ENCODE data around the gene INSIG1.

INSIG1 gene

DNA sequence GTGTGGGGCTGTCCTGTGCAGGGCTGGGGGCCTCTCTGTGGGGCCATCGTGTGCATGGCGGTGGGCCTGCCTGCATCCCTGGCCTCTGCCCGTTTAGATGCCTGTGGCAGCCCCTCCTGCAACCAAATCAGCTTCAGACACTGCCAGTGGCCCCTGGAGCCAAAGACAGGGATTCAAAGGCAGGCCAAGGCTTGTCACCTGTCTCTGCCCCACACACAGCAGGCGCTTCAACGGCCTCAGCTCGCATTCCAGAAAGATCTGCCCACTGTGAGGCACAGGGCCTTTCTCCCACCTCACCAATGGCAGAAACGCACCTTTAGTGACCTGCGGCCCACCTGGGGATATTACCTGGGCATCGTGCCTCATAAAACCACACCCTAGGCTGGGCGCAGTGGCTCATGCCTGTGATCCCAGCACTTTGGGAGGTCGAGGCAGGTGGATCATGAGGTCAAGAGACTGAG lies 46.0 kb downstream of the INSIG1 start:
- Histone ChIP-seq H3K4me1 (ENCODE audit: control insufficient read depth, insufficient read depth, low read length) (peaks cover 4% of the 10 kb centered on the region), H3K4me3 (ENCODE audit: low read length) (no peak overlapping the region), H3K36me3 (ENCODE audit: control insufficient read depth, insufficient read depth, low read length) (no peaks in the 10 kb centered on the region), H3K27me3 (ENCODE audit: control insufficient read depth, insufficient read depth, low read length) (no peaks in the 10 kb centered on the region), H3K9ac (ENCODE audit: low read length) (no peak overlapping the region), H3K27ac (ENCODE audit: low read depth, low read length) (no peak overlapping the region)

DNA sequence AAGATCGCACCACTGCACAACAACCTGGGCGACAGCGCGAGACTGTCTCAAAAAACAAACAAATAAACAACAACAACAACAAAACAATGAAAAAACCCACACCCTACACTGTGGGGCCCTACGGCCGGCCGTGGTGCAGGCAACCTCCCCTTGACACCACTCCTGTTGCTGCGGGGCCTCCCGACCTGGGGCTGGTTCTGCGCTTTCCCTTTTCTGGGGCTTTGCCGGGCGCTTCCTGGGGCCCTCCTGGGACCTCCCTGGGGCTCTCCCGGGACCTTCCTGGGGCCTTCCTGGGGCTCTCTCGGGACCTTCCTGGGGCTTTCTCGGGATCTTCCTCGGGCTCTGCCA lies 46.6 kb downstream of the INSIG1 start:
- no peaks in the 10 kb centered on the region for H3K36me3 ChIP-seq (ENCODE audit: control insufficient read depth, insufficient read depth, low read length)
- no peak overlapping the region for H3K27ac ChIP-seq (ENCODE audit: low read depth, low read length)
- H3K9ac ChIP-seq (ENCODE audit: low read length), result no peak overlapping the region
- peaks cover 4% of the 10 kb centered on the region for H3K4me1 ChIP-seq (ENCODE audit: control insufficient read depth, insufficient read depth, low read length)
- H3K4me3 ChIP-seq (ENCODE audit: low read length), result no peak overlapping the region
- peaks cover 1% of the 10 kb centered on the region for H3K27me3 ChIP-seq (ENCODE audit: control insufficient read depth, insufficient read depth, low read length)

DNA sequence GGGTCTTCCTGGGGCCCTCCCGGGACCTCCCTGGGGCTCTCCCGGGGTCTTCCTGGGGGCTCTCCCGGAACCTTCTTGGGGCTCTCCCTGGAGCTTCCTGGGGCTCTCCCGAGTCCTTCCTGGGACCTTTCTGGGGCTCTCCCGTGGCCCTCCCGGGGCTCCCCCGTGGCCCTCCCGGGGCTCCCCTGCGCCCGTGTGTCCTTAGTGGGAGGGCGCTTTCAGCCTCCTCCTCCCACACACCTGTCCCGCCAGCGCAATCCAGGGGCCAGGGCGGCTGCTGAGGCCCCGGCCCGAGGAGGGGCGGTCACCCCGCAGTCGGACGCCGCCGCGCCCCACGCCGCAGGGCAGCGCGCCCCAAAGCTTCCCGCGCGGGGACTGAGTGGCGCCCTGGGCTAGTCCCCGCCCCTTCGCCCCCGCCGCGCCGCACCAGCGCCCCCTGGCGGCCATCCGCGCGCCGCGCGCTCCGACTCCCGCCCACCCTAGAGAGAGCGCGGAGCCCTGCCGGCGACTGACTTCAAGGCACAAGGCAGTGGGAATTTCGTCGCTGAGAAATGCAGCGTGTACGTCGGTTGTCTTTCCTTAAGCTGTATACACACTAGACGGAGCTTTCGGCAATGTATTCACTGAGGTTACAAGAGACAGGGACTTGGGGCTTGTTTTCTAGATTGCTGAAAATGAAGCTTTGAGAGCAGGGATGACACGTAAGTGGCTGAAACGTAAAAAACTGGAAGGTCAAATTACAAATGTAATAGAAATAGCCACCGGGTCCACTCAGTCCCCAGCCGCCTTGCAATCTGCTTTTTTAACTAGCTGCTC lies 47.1 kb downstream of the INSIG1 start:
- Histone ChIP-seq H3K4me1 (ENCODE audit: control insufficient read depth, insufficient read depth, low read length) (peaks cover 4% of the 10 kb centered on the region), H3K9ac (ENCODE audit: low read length) (no peak overlapping the region), H3K4me3 (ENCODE audit: low read length) (peak overlapping the region; percentile 46), H3K27me3 (ENCODE audit: control insufficient read depth, insufficient read depth, low read length) (peaks cover 6% of the 10 kb centered on the region), H3K27ac (ENCODE audit: low read depth, low read length) (no peak overlapping the region), H3K36me3 (ENCODE audit: control insufficient read depth, insufficient read depth, low read length) (no peaks in the 10 kb centered on the region)

DNA sequence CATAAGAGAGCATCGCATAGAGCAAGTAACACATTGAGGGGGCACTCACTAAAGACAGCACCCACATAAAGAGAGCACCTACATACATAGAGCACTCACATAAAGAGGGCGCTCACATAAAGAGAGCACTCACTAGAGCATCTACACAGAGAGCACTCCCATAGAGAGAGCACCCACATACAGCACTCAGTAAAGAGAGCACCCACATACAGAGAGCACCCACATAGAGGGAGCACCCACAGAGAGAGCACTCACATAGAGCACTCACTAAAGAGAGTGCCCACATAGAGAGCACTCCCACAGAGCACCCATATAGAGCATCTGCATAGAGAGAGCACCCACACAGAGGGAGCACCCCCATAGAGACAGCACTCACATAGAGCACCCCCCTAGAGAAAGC lies 47.8 kb downstream of the INSIG1 start:
- H3K4me1 ChIP-seq (ENCODE audit: control insufficient read depth, insufficient read depth, low read length), result peaks cover 4% of the 10 kb centered on the region
- H3K27ac ChIP-seq (ENCODE audit: low read depth, low read length), result no peak overlapping the region
- no peaks in the 10 kb centered on the region for H3K36me3 ChIP-seq (ENCODE audit: control insufficient read depth, insufficient read depth, low read length)
- H3K9ac ChIP-seq (ENCODE audit: low read length), result no peak overlapping the region
- peaks cover 6% of the 10 kb centered on the region for H3K27me3 ChIP-seq (ENCODE audit: control insufficient read depth, insufficient read depth, low read length)
- no peak overlapping the region for H3K4me3 ChIP-seq (ENCODE audit: low read length)

DNA sequence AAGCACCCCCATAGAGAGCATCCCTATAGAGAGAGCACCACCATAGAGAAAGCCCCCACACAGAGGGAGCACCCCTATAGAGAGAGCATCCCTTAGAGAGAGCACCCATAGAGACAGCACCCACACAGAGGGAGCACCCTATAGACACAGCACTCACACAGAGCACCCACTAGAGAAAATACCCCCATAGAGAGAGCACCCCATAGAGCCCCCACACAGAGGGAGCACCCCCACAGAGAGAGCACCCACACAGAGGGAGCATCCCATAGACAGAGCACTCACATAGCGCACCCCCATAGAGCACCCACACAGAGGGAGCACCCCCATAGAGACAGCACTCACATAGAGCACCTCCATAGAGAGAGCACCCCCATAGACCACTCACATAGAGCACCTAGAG lies 48.6 kb downstream of the INSIG1 start:
- Histone ChIP-seq H3K9ac (ENCODE audit: low read length) (no peak overlapping the region), H3K27ac (ENCODE audit: low read depth, low read length) (no peak overlapping the region), H3K4me3 (ENCODE audit: low read length) (no peak overlapping the region), H3K4me1 (ENCODE audit: control insufficient read depth, insufficient read depth, low read length) (peaks cover 4% of the 10 kb centered on the region), H3K27me3 (ENCODE audit: control insufficient read depth, insufficient read depth, low read length) (peaks cover 6% of the 10 kb centered on the region), H3K36me3 (ENCODE audit: control insufficient read depth, insufficient read depth, low read length) (no peaks in the 10 kb centered on the region)

DNA sequence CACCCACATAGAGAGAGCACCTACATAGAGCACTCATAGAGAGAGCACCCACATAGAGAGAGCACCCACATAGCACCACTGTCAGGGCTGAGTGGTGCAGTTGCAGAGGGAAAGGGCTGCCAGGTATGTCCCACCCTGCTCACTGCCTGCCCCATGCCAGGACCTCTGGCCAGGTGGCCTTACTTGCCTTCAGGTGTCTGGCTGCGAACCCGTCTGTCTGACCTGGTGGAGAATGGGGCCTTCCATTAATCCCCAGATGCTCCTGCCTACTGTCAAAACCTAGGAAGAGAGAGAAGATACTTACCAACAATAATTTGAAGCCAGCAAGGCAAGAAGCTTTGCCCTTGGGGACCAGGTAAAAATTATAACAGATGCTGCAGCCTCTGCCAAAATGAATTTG lies 51.1 kb downstream of the INSIG1 start:
- Histone ChIP-seq H3K4me3 (ENCODE audit: low read length) (no peak overlapping the region), H3K9ac (ENCODE audit: low read length) (no peak overlapping the region), H3K27me3 (ENCODE audit: control insufficient read depth, insufficient read depth, low read length) (peaks cover 6% of the 10 kb centered on the region), H3K36me3 (ENCODE audit: control insufficient read depth, insufficient read depth, low read length) (no peaks in the 10 kb centered on the region), H3K27ac (ENCODE audit: low read depth, low read length) (no peak overlapping the region), H3K4me1 (ENCODE audit: control insufficient read depth, insufficient read depth, low read length) (peaks cover 4% of the 10 kb centered on the region)

DNA sequence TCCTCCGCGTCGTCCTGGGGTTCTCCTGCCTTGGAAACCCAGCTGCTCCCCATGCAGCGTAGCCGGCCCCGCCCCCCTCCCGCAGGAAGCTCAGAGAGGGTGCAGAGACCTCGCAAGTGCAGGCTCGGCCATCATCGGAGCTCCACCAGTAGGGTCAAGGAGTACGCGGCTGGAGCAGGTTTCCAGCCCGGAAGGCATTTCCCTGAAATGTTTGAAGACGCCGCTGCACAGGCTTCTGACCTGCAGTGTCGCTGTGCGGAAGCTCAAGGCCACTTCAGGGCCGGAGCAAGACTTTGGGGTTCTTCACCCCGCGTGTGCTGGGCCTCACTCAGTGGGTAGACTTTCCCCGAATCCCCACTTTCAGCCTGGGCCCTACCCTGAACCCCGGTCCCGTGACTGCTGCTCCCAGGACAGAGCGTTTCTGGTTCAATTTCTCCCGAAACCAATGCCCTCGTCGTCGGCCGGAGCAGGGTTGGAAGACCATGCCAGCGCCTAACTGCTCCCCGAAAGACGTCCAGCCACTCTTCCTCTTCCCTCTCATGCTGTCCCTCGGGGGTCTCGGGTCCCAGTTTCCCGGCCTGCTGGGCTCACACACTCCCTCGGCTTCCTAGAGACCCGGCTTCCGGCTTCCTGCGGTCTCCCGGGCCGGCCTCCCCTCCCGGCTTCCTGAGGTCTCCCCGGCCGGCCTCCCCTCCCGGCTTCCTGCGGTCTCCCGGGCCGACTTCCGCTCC lies 52.1 kb downstream of the INSIG1 start:
- H3K36me3 ChIP-seq (ENCODE audit: control insufficient read depth, insufficient read depth, low read length), result no peaks in the 10 kb centered on the region
- peaks cover 6% of the 10 kb centered on the region for H3K27me3 ChIP-seq (ENCODE audit: control insufficient read depth, insufficient read depth, low read length)
- H3K4me1 ChIP-seq (ENCODE audit: control insufficient read depth, insufficient read depth, low read length), result peaks cover 4% of the 10 kb centered on the region
- no peak overlapping the region for H3K27ac ChIP-seq (ENCODE audit: low read depth, low read length)
- no peak overlapping the region for H3K9ac ChIP-seq (ENCODE audit: low read length)
- no peak overlapping the region for H3K4me3 ChIP-seq (ENCODE audit: low read length)

DNA sequence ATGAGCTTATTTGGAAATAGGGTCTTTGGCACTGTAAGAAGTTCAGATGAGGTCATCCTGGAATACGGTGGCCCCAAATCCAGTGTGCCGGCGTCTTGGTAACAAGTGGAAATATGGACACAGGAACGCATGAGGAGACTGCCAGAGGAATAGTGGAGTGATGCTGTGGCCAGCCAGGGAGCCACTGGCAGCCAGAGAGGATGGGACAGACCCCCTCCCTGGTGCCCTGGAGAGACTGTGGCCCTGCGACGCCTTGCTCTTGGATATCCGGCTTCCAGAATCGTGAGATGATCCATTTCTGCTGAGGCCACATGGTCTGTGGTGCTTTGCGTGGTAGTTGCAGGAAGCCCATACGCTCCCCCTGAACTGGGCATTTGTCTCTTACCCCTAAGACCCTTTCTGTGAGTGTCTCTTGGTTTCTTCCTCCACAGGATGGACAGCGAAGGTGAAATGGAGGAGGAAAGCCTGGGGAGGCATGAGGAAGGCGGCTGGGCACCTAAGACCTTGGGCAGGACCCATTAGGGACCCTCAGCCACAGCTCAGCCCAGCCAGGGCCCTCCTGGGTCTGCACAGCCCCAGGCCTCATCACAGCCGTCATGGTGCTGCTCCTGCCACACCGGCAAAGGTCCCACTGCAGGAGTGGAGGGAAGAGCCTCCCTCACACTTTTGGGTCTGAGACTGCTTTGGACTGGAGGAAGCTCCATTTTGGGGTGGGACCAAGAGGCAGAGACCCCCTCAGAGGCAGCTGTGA lies 53.6 kb downstream of the INSIG1 start:
- no peak overlapping the region for H3K9ac ChIP-seq (ENCODE audit: low read length)
- no peaks in the 10 kb centered on the region for H3K4me1 ChIP-seq (ENCODE audit: control insufficient read depth, insufficient read depth, low read length)
- peaks cover 6% of the 10 kb centered on the region for H3K27me3 ChIP-seq (ENCODE audit: control insufficient read depth, insufficient read depth, low read length)
- H3K4me3 ChIP-seq (ENCODE audit: low read length), result no peak overlapping the region
- no peak overlapping the region for H3K27ac ChIP-seq (ENCODE audit: low read depth, low read length)
- H3K36me3 ChIP-seq (ENCODE audit: control insufficient read depth, insufficient read depth, low read length), result no peaks in the 10 kb centered on the region

DNA sequence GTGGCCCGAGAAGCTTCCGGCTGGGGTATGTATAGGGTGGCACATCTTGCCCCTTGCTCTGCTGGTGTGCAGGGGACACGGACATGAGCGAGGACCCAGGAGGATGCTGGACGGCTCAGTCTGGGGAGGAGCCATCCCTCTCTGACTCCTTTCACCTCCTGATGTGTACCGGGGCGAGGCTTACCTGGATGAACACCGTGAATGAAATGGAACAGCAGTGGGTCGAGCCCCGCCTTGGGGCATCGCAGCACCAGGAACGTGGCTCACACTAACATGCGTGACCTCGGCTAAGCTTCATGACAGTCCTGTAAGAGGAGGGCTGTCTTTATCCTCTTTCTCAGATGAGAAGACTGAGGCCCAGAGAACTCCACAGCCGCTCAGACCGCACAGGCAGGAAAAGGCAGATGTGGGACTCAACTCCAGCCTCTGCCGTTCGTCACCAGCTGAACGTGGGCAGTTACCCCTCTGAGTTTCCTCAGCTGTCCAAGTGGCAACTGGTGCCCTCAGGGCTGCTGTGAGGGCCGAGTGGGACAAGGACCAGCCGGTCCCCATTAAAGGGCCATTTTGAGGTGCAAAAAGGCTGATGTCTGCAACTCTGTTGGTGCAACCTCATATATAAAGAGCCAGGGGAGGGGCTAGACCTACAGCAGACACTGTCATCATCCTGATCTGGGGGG lies 54.5 kb downstream of the INSIG1 start:
- peaks cover 6% of the 10 kb centered on the region for H3K27me3 ChIP-seq (ENCODE audit: control insufficient read depth, insufficient read depth, low read length)
- no peak overlapping the region for H3K27ac ChIP-seq (ENCODE audit: low read depth, low read length)
- H3K4me1 ChIP-seq (ENCODE audit: control insufficient read depth, insufficient read depth, low read length), result no peaks in the 10 kb centered on the region
- no peak overlapping the region for H3K4me3 ChIP-seq (ENCODE audit: low read length)
- no peaks in the 10 kb centered on the region for H3K36me3 ChIP-seq (ENCODE audit: control insufficient read depth, insufficient read depth, low read length)
- H3K9ac ChIP-seq (ENCODE audit: low read length), result no peak overlapping the region

DNA sequence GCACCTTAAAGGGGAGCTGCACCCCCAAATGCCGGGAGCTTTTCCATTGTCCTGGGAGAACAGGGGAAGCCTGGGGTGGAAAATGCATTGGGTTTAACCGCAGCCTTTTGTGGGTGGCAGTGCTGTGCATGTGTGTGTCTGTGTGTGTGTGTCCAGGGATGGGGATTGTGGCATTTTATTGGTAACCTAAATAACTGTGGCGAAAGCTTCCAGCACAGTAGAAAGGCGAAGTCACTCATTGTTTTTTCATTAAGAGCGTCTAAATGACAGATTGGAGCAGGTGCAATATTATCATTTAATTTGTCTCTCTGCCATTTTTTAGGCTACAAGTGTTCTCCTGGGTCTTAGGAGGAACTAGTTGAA lies 55.1 kb downstream of the INSIG1 start:
- Histone ChIP-seq H3K4me1 (ENCODE audit: control insufficient read depth, insufficient read depth, low read length) (no peaks in the 10 kb centered on the region), H3K27ac (ENCODE audit: low read depth, low read length) (no peak overlapping the region), H3K9ac (ENCODE audit: low read length) (no peak overlapping the region), H3K36me3 (ENCODE audit: control insufficient read depth, insufficient read depth, low read length) (no peaks in the 10 kb centered on the region), H3K27me3 (ENCODE audit: control insufficient read depth, insufficient read depth, low read length) (peaks cover 9% of the 10 kb centered on the region), H3K4me3 (ENCODE audit: low read length) (no peak overlapping the region)

DNA sequence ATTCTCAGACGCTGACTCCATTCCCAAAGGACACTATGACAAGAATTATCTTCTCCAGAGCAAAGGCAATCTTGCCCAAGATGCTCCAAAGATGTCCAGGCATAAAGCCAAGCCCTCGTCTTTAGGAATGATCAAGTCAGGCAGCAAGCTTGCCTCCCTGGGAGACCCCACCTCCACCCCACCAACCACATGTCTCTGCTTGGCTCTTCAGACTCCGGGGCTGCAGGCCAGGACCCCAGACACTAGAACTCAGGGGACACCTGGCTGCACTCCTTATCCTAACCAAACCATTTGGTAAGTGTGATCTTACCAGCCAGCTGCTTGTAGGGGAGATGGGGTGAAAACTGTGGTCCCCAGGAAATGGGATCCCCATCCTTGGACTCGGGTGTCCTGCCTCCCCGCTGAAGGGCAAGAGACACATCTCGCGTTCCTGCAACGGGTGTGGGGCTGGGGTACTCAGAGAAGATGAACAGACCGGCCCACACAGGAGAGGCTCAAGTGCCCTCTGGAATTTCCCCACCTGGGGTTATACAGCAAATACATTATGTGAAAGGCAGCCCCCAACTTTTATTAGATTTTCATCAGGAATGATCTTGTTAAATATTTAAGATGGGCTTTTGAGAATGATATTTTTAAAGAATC lies 55.7 kb downstream of the INSIG1 start:
- H3K36me3 ChIP-seq (ENCODE audit: control insufficient read depth, insufficient read depth, low read length), result no peaks in the 10 kb centered on the region
- H3K9ac ChIP-seq (ENCODE audit: low read length), result no peak overlapping the region
- no peak overlapping the region for H3K27ac ChIP-seq (ENCODE audit: low read depth, low read length)
- H3K4me3 ChIP-seq (ENCODE audit: low read length), result no peak overlapping the region
- no peaks in the 10 kb centered on the region for H3K4me1 ChIP-seq (ENCODE audit: control insufficient read depth, insufficient read depth, low read length)
- peaks cover 14% of the 10 kb centered on the region for H3K27me3 ChIP-seq (ENCODE audit: control insufficient read depth, insufficient read depth, low read length)
